ENCODE results near the gene GPR31. TPM values are rescaled to one million over a fixed set of nuclear protein-coding genes. Genes with fewer than 3 reads are reported as not detected.

The GPR31 gene
- total and polyA plus RNA-seq, 8 donors: 0.08 TPM; not detected in 7

DNA sequence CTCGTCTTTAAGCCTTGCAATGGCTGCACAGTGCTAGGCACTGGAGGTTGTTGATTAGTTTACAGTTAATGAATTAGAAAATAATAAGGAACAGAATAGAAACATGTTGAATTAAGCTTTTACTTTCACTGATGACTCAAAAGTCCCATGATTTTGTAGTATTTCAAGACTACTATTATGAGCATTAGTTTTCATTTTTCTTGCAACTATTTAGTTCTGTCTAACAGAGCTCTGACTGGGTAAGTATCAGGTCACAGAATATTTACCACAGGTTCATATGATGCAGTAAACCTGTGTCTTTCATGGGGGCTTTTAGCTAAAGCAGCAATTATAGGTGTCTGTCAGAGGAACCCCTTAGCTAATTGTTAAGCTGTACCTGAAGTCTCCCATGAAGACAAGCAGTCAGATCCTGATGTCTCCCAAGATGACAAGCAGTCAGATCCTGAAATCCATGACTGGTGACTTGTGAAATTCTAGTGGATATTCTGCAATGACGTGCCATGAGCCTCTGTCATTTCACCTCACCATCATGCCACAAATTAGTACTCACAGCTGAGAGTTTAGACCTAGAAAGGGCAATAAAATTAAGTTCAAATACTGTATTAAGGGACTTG, 8.2 kb upstream of the GPR31 start:
- intact Hi-C loops (cut with DNase I): no loop called here
- Histone ChIP-seq H3K27ac (no peak overlapping the region), H3K36me3 (no peaks in the 10 kb centered on the region), H3K4me1 (no peaks in the 10 kb centered on the region), H3K27me3 (no peaks in the 10 kb centered on the region), H3K9me3 (no peaks in the 10 kb centered on the region), H3K4me3 (no peak overlapping the region)
- DNase-seq (no peak), ATAC-seq (no peak)
- TF ChIP-seq, protein P1, sequence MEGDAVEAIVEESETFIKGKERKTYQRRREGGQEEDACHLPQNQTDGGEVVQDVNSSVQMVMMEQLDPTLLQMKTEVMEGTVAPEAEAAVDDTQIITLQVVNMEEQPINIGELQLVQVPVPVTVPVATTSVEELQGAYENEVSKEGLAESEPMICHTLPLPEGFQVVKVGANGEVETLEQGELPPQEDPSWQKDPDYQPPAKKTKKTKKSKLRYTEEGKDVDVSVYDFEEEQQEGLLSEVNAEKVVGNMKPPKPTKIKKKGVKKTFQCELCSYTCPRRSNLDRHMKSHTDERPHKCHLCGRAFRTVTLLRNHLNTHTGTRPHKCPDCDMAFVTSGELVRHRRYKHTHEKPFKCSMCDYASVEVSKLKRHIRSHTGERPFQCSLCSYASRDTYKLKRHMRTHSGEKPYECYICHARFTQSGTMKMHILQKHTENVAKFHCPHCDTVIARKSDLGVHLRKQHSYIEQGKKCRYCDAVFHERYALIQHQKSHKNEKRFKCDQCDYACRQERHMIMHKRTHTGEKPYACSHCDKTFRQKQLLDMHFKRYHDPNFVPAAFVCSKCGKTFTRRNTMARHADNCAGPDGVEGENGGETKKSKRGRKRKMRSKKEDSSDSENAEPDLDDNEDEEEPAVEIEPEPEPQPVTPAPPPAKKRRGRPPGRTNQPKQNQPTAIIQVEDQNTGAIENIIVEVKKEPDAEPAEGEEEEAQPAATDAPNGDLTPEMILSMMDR (IDR thresholded peaks at IDR 0.05): no peak

DNA sequence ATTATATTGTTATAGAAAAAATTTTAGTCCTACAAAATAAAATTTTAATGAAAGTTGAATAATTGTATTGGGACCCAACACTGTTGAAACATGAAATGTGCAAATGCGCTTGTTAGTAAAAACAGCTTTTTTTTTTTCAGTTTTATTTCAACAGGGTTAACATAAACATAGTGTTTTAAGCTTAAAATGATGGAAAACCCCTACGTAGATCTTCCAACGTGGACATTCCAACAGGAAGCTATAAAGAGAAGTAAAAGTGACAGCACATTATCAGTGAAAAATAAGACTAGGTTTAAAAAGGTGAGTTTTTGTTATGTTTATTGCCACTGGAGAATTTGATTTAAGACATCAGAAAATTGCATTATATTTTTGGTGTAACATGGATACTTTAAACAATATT, 6.5 kb upstream of the GPR31 start:
- intact Hi-C loops (cut with DNase I): no loop called here
- H3K27ac ChIP-seq: no peak overlapping the region
- no peak overlapping the region for H3K4me3 ChIP-seq
- TF ChIP-seq, protein P1 (IDR thresholded peaks at IDR 0.05): no peak
- H3K4me1 ChIP-seq: no peaks in the 10 kb centered on the region
- no peak for ATAC-seq
- no peaks in the 10 kb centered on the region for H3K36me3 ChIP-seq
- H3K27me3 ChIP-seq: no peaks in the 10 kb centered on the region
- DNase-seq: no peak
- H3K9me3 ChIP-seq: no peaks in the 10 kb centered on the region

DNA sequence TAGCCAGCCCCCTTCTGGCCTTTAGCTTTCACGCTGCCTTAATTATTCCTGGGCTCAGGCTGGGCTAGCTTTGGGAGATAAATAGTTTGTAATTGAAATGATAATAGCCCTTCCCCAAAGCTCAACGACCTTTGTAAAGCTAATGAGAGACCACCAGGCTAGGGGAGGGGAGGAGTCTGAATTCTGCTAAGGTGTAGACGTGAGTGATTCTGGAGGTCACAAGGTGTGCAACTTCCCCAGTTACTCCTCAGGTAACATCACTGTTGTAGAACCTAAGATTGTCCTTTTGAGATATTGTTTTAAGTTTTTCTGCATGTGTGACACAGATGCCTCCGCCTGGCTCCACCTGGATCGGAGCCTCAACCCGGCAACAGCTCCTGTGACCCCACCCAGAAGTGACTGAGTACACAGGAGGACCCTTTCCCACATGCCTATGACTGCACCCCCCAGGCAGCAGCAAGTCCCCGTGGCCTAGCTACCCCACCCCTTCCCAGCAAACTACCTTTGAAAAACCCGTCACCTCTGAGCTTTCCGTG, 5.8 kb upstream of the GPR31 start:
- TF ChIP-seq, protein P1 (IDR thresholded peaks at IDR 0.05): no peak
- Histone ChIP-seq H3K36me3 (no peaks in the 10 kb centered on the region), H3K4me1 (no peaks in the 10 kb centered on the region), H3K9me3 (no peaks in the 10 kb centered on the region), H3K4me3 (no peak overlapping the region), H3K27ac (no peak overlapping the region), H3K27me3 (no peaks in the 10 kb centered on the region)
- ATAC-seq: no peak
- intact Hi-C loops (cut with DNase I): no loop called here
- no peak for DNase-seq

DNA sequence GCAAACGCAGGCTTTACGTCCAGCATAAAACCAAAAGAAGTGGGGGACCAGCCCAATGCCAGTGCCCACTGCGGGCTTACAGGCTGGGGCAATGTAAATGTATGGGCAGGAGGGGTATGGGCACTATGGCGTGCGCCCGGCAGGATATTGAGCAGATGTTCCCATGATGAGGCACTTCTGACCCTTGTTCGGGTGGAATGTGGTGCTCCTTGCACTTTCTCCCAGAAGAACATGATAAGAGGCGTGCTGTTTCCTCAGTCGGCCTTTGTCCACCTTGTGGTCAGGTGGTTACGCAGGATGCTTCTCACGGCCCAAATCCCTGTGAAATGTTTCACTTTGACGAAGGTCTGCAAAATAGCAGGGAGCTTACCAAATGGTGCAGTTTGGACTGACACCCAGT, 4.8 kb upstream of the GPR31 start:
- H3K9me3 ChIP-seq: no peaks in the 10 kb centered on the region
- H3K27ac ChIP-seq: no peak overlapping the region
- no peaks in the 10 kb centered on the region for H3K27me3 ChIP-seq
- H3K36me3 ChIP-seq: no peaks in the 10 kb centered on the region
- intact Hi-C loops (cut with DNase I): no loop called here
- ATAC-seq (no peak), DNase-seq (no peak)
- no peaks in the 10 kb centered on the region for H3K4me1 ChIP-seq
- TF ChIP-seq, protein P1 (IDR thresholded peaks at IDR 0.05): no peak
- no peak overlapping the region for H3K4me3 ChIP-seq

DNA sequence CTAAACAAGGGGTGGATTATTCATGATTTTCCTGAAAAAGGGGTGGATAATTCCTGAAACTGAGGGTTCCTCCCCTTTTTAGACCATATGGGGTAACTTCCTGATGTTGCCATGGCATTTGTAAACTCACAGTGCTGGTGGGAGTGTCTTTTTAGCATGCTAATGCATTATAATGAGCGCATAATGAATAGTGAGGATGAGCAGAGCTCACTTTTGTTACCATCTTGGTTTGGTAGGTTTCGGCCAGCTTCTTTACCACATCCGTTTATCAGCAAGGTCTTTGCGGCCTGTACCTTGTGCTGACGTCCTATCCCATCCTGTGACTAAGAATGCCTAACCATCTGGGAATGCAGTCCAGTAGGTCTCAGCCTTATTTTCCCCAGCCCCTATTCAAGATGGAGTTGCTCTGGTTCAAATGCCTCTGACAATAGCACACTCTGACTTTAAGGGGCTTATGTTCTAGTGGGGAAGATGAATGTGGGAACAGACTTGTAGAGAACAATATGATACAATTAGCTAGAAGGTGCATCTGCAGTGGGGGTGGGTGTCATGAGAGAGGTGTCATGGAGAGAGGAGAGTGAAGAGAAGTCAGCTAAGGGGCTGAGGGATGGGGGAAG, 4.2 kb upstream of the GPR31 start:
- TF ChIP-seq, protein P1 (IDR thresholded peaks at IDR 0.05): no peak
- ATAC-seq (no peak), DNase-seq (no peak)
- Histone ChIP-seq H3K36me3 (no peaks in the 10 kb centered on the region), H3K9me3 (no peaks in the 10 kb centered on the region), H3K27ac (no peak overlapping the region), H3K4me1 (no peaks in the 10 kb centered on the region), H3K4me3 (no peak overlapping the region), H3K27me3 (peaks cover 0 to 6% of the 10 kb centered on the region in 2 donors)
- intact Hi-C loops (cut with DNase I): no loop called here

Measured in left lung (tissue), 10 donors.